ENCODE results near the gene DNM1L. TPM values are rescaled to one million over a fixed set of nuclear protein-coding genes. Genes with fewer than 3 reads are reported as not detected.

Gene DNM1L
- total and polyA plus RNA-seq, 12 donors: 32.3 to 81.5 (median 57.3) TPM

DNA sequence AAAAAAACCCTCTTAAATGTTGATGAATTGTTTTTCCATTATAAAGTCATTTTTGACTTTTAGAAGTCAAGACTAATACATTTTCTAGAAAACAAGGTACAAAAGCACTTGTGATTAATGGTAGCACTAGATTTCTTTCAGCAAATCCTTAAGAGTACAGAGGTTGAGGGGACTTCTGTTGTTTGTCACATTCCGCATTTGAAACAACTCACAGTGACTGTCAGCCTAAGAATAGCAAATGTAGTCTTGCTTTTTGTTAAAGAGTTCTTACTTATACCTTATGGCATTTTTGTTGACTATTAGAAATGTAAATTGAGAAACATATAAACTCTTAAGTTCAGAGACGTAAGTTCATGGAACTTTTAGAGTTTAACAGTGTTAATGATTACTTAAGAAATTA lies 60.2 kb downstream of the DNM1L start:
- intact Hi-C loops (cut with DNase I): no loop called here
- Histone ChIP-seq H3K27ac (peak overlapping the region in 6 of 10 donors; percentile 0 to 68 (median 18)), H3K36me3 (peaks cover 0 to 100% (median 57%) of the 10 kb centered on the region in 9 donors), H3K4me1 (peaks cover 0 to 23% (median 4%) of the 10 kb centered on the region in 9 donors), H3K27me3 (no peaks in the 10 kb centered on the region), H3K4me3 (no peak overlapping the region), H3K9me3 (no peaks in the 10 kb centered on the region)
- ATAC-seq (peak in 5 of 8 donors; percentile 47 to 76 (median 58)), DNase-seq (no peak)
- WGBS, 2 donors: 59 to 73% methylated on average over 2 of the region's 2 CpGs
- TF ChIP-seq CTCF (IDR thresholded peaks at IDR 0.05): no peak

- intact Hi-C loops (cut with DNase I): no loop called here
- peaks cover 0 to 100% (median 64%) of the 10 kb centered on the region in 9 donors for H3K36me3 ChIP-seq
- H3K27me3 ChIP-seq: no peaks in the 10 kb centered on the region
- H3K4me3 ChIP-seq: no peak overlapping the region
- no peak overlapping the region for H3K27ac ChIP-seq
- 82 to 84% methylated on average over 10 of the region's 10 CpGs for WGBS, 2 donors
- peaks cover 0 to 22% (median 4%) of the 10 kb centered on the region in 9 donors for H3K4me1 ChIP-seq
- ATAC-seq (peak in 4 of 8 donors; percentile 20 to 76 (median 48)), DNase-seq (peak; percentile 8 to 19)
- no peaks in the 10 kb centered on the region for H3K9me3 ChIP-seq
- no peak for TF ChIP-seq CTCF (IDR thresholded peaks at IDR 0.05)
These were observed 63.0 kb downstream of the DNM1L start for GRCh38 chr12:32742133-32742532.

GRCh38 chr12:32743264-32743663 lies 64.2 kb downstream of the DNM1L start:
- intact Hi-C loops (cut with DNase I): no loop called here
- TF ChIP-seq CTCF (IDR thresholded peaks at IDR 0.05): no peak
- Histone ChIP-seq H3K4me3 (no peak overlapping the region), H3K27me3 (no peaks in the 10 kb centered on the region), H3K4me1 (peaks cover 0 to 11% (median 0%) of the 10 kb centered on the region in 9 donors), H3K27ac (no peak overlapping the region), H3K36me3 (peaks cover 0 to 100% (median 64%) of the 10 kb centered on the region in 9 donors), H3K9me3 (no peaks in the 10 kb centered on the region)
- WGBS, 2 donors: 97 to 98% methylated on average over 2 of the region's 2 CpGs
- ATAC-seq: no peak
- DNase-seq: no peak

GRCh38 chr12:32753605-32754004 lies 74.5 kb downstream of the DNM1L start:
- Histone ChIP-seq H3K27me3 (no peaks in the 10 kb centered on the region), H3K36me3 (peaks cover 3 to 56% (median 36%) of the 10 kb centered on the region in 9 donors), H3K27ac (peak overlapping the region in 2 of 10 donors; percentile 91 to 95), H3K9me3 (no peaks in the 10 kb centered on the region), H3K4me1 (peaks cover 0 to 32% (median 20%) of the 10 kb centered on the region in 9 donors), H3K4me3 (peak overlapping the region in 3 of 10 donors; percentile 80 to 95 (median 83))
- TF ChIP-seq CTCF (IDR thresholded peaks at IDR 0.05): no peak
- no peak for ATAC-seq
- 50 to 53% methylated on average over 4 of the region's 4 CpGs for WGBS, 2 donors
- intact Hi-C loops (cut with DNase I): loop anchor here in 4 of 10 donors (10.0 kb wide), 4 partner anchors 161 to 1461 kb away; partner anchors contain the start of gene ALG10 (in 2 of the 4)
- DNase-seq: no peak

Data from heart right ventricle (tissue), 16 donors.